Measurements from ENCODE around the gene ZBTB7B.

Gene ZBTB7B

DNA sequence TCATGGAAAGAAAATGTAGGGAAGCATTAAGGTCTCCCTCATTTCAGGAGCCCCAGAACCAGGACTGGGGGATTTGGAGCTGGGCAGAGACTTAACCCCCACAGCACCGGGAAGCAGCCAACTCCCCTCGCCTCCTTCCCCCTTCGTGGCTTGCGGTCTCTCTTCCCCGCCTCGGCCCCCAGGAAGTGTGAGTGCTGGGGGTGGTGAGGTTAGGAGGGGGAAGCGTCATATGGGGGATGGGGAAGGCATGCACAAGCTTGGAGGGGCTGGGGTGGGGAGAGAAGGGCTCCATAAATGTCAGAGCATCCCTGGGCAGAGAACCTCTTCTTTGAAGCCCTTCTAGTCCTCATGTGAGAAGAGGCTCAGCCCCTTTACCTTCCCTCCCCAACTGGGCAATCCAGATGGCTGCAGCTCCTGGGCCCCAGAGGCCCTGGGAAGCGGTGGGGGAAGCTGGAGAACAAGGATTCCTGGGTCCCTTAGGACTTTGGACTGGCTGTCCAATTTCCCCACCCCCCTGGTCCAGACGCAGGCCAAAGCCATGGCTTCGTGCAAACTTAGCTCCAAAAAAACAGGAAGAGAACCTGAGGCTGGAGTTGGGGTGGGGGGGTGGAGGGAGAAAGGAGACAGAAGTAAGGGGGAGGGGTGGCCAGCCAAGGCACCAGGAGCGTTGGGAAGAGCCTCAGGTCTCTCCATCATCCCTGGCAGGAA, 7.8 kb downstream of the ZBTB7B start:
- peak overlapping the region; percentile 64 to 85 for H3K9ac ChIP-seq (ENCODE audit: low read depth in 1 of 2, low read length in 2 of 2)
- H3K9me3 ChIP-seq (ENCODE audit: control insufficient read depth in 1 of 2, low read length in 2 of 2), result no peaks in the 10 kb centered on the region
- peak overlapping the region; percentile 98 for H3K27ac ChIP-seq (ENCODE audit: low read depth, low read length)
- peaks cover 16 to 18% of the 10 kb centered on the region in 2 donors for H3K36me3 ChIP-seq (ENCODE audit: control insufficient read depth in 1 of 2, insufficient read depth in 2 of 2, low read length in 2 of 2)
- H3K4me1 ChIP-seq (ENCODE audit: control insufficient read depth in 1 of 2, insufficient read depth in 2 of 2, low read length in 2 of 2), result peaks cover 78 to 90% of the 10 kb centered on the region in 2 donors
- H3K27me3 ChIP-seq (ENCODE audit: control insufficient read depth in 1 of 2, insufficient read depth in 2 of 2, low read length in 2 of 2), result no peaks in the 10 kb centered on the region
- H3K4me3 ChIP-seq (ENCODE audit: low read depth in 1 of 2, low read length in 2 of 2), result peak overlapping the region; percentile 66 to 70

DNA sequence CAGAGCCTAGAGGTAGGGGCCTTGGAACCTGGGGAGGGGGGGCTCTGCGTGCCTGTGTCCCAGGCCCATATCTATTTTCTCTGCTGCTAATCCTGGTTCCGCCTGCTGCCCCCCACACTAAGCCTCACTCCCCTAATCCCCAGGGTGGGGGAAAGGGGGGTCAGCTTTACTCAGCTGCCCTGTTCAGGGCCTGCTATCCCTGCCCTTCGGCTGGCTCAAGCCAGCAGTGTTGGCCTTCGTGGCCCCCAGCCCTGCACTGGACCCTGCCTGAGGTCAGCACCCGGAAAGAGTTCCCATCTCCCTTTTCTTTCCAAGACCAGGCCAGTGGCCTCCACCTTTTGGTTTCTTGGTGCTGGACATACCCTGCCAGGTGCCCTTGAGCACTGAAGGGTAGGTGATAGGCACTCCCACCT, 8.4 kb downstream of the ZBTB7B start:
- no peaks in the 10 kb centered on the region for H3K9me3 ChIP-seq (ENCODE audit: control insufficient read depth in 1 of 2, low read length in 2 of 2)
- peak overlapping the region; percentile 76 for H3K27ac ChIP-seq (ENCODE audit: low read depth, low read length)
- H3K36me3 ChIP-seq (ENCODE audit: control insufficient read depth in 1 of 2, insufficient read depth in 2 of 2, low read length in 2 of 2), result peaks cover 22% of the 10 kb centered on the region in 2 donors
- H3K4me3 ChIP-seq (ENCODE audit: low read depth in 1 of 2, low read length in 2 of 2), result peak overlapping the region; percentile 36 to 70
- peaks cover 78 to 90% of the 10 kb centered on the region in 2 donors for H3K4me1 ChIP-seq (ENCODE audit: control insufficient read depth in 1 of 2, insufficient read depth in 2 of 2, low read length in 2 of 2)
- no peaks in the 10 kb centered on the region for H3K27me3 ChIP-seq (ENCODE audit: control insufficient read depth in 1 of 2, insufficient read depth in 2 of 2, low read length in 2 of 2)
- peak overlapping the region; percentile 52 to 85 for H3K9ac ChIP-seq (ENCODE audit: low read depth in 1 of 2, low read length in 2 of 2)

DNA sequence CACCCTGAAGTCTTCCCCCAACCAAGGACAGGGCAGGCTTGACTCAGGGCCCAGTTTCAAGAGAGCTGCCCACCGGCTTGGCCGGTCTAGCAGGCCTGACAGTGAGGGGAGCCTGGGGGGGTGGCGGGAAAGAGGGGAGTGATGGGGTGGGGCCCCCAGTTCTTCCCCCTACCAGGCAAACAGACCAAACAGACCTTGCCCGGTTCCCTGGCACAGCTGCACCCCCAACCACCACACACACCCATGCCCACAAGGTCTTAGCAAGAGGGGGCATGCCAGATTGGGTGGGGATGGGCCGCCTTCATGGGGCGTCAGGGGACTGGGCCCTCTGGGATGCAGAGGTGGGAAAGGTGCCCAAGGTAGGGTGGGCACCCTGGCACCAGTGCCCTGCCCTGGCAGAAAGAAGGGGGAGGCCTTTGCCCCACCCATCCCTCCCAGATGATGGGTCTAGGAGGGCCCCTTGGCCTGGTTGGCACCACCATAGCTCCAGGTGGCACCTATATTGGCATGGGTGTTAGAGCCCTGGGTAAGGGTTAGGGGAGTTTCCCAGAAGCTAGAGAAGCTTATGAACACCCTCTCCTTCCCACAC, 8.9 kb downstream of the ZBTB7B start:
- Histone ChIP-seq H3K9me3 (ENCODE audit: control insufficient read depth in 1 of 2, low read length in 2 of 2) (no peaks in the 10 kb centered on the region), H3K4me1 (ENCODE audit: control insufficient read depth in 1 of 2, insufficient read depth in 2 of 2, low read length in 2 of 2) (peaks cover 77 to 90% of the 10 kb centered on the region in 2 donors), H3K27ac (ENCODE audit: low read depth, low read length) (peak overlapping the region; percentile 76), H3K27me3 (ENCODE audit: control insufficient read depth in 1 of 2, insufficient read depth in 2 of 2, low read length in 2 of 2) (no peaks in the 10 kb centered on the region), H3K4me3 (ENCODE audit: low read depth in 1 of 2, low read length in 2 of 2) (peak overlapping the region; percentile 46 to 70), H3K9ac (ENCODE audit: low read depth in 1 of 2, low read length in 2 of 2) (peak overlapping the region; percentile 52 to 85), H3K36me3 (ENCODE audit: control insufficient read depth in 1 of 2, insufficient read depth in 2 of 2, low read length in 2 of 2) (peaks cover 27 to 28% of the 10 kb centered on the region in 2 donors)

DNA sequence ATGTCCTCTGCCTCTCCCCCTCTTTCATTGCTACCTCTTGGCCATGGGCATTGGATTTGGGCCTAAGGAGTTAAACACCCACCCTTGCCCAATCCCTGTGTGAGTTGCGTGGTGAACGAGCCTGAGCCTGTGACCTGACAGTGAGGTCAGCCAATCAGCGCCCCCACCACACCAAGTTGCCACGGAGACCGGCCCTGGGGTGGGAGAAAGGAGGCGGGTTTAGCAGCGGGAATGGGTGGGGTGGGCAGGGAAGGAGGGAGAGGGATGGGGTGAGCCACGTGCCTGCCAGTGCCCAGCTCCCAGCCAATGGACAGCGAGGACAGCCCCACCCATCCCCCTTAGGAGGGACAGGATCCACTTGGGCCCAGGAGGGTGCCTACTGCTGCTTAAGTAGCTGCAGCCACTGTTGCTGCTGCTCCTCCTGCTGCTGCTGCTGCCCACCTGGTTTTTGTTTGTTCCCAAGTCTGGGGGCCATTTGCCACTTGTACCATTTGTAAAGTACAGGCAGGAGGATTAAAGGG, 9.5 kb downstream of the ZBTB7B start:
- Histone ChIP-seq H3K4me1 (ENCODE audit: control insufficient read depth in 1 of 2, insufficient read depth in 2 of 2, low read length in 2 of 2) (peaks cover 77 to 90% of the 10 kb centered on the region in 2 donors), H3K27me3 (ENCODE audit: control insufficient read depth in 1 of 2, insufficient read depth in 2 of 2, low read length in 2 of 2) (no peaks in the 10 kb centered on the region), H3K36me3 (ENCODE audit: control insufficient read depth in 1 of 2, insufficient read depth in 2 of 2, low read length in 2 of 2) (peaks cover 29 to 32% of the 10 kb centered on the region in 2 donors), H3K4me3 (ENCODE audit: low read depth in 1 of 2, low read length in 2 of 2) (peak overlapping the region; percentile 46 to 48), H3K9ac (ENCODE audit: low read depth in 1 of 2, low read length in 2 of 2) (peak overlapping the region; percentile 52 to 85), H3K27ac (ENCODE audit: low read depth, low read length) (peak overlapping the region; percentile 76), H3K9me3 (ENCODE audit: control insufficient read depth in 1 of 2, low read length in 2 of 2) (no peaks in the 10 kb centered on the region)

DNA sequence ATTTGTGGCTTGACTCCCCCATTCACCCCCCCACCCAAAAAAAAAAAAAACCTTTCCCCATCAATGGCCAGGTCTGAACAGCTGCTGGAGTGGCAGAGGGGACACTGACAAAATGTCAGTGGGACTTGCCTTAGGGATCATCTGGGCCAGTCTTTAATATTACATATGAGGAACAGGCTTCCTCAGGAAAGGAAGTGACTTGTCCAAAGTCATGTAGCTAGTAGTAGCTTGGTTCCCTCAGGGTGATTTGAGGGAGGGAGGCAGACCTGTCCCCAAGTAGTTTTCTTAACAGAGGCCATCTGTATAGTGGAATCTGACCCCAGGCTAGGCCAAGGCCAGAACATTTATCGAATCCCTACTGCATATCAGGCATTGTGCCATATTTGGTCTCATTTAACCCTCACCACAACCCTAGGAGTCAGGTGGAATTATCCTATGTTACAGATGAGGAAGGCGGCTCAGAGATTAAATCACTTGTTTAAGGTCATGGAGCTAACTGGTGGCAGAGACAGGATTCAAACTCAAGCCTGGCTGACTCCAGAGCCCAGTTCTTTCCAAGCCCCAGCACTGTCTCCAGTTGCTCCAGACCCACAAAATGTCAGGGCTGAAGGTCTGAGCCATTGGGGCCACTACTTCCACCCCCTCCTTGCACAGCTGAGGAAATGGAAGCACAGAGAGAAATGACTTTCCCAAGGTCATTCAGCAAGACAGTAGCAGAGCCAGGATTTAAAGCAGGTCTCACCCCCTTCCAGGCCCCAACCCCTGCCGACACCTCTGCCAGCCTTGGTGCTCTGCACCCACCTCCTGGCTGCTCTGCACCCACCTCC, 10.4 kb downstream of the ZBTB7B start:
- no peaks in the 10 kb centered on the region for H3K27me3 ChIP-seq (ENCODE audit: control insufficient read depth in 1 of 2, insufficient read depth in 2 of 2, low read length in 2 of 2)
- H3K36me3 ChIP-seq (ENCODE audit: control insufficient read depth in 1 of 2, insufficient read depth in 2 of 2, low read length in 2 of 2), result peaks cover 29 to 32% of the 10 kb centered on the region in 2 donors
- H3K4me1 ChIP-seq (ENCODE audit: control insufficient read depth in 1 of 2, insufficient read depth in 2 of 2, low read length in 2 of 2), result peaks cover 77 to 88% of the 10 kb centered on the region in 2 donors
- peak overlapping the region; percentile 69 for H3K27ac ChIP-seq (ENCODE audit: low read depth, low read length)
- H3K4me3 ChIP-seq (ENCODE audit: low read depth in 1 of 2, low read length in 2 of 2), result peak overlapping the region; percentile 46 to 48
- H3K9me3 ChIP-seq (ENCODE audit: control insufficient read depth in 1 of 2, low read length in 2 of 2), result no peaks in the 10 kb centered on the region
- H3K9ac ChIP-seq (ENCODE audit: low read depth in 1 of 2, low read length in 2 of 2), result peak overlapping the region; percentile 34 to 60

DNA sequence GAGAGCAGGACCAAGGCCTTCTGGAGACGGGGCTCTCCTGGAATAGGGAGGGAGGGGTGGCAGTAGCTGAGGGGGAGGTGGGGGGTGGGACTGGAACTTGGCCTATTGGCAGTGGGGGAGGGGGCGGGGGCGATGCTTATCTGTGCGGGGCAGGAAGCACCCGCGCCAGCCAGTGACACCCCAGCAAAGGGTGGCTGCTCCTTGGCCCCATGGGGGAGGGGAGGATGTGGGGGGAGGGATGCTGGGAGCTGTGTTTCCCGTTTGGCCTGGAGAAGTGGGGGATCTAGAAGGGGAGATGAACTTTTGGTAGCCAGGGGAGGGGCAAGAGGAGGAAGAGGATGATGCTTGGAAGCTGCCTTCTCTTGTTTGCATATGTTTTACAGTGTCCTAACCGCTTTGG, 11.0 kb downstream of the ZBTB7B start:
- no peaks in the 10 kb centered on the region for H3K9me3 ChIP-seq (ENCODE audit: control insufficient read depth in 1 of 2, low read length in 2 of 2)
- peaks cover 83 to 87% of the 10 kb centered on the region in 2 donors for H3K4me1 ChIP-seq (ENCODE audit: control insufficient read depth in 1 of 2, insufficient read depth in 2 of 2, low read length in 2 of 2)
- peak overlapping the region in 1 of 2 donors; percentile 34 for H3K9ac ChIP-seq (ENCODE audit: low read depth in 1 of 2, low read length in 2 of 2)
- peak overlapping the region; percentile 69 for H3K27ac ChIP-seq (ENCODE audit: low read depth, low read length)
- no peaks in the 10 kb centered on the region for H3K27me3 ChIP-seq (ENCODE audit: control insufficient read depth in 1 of 2, insufficient read depth in 2 of 2, low read length in 2 of 2)
- no peak overlapping the region for H3K4me3 ChIP-seq (ENCODE audit: low read depth in 1 of 2, low read length in 2 of 2)
- H3K36me3 ChIP-seq (ENCODE audit: control insufficient read depth in 1 of 2, insufficient read depth in 2 of 2, low read length in 2 of 2), result peaks cover 32 to 35% of the 10 kb centered on the region in 2 donors

DNA sequence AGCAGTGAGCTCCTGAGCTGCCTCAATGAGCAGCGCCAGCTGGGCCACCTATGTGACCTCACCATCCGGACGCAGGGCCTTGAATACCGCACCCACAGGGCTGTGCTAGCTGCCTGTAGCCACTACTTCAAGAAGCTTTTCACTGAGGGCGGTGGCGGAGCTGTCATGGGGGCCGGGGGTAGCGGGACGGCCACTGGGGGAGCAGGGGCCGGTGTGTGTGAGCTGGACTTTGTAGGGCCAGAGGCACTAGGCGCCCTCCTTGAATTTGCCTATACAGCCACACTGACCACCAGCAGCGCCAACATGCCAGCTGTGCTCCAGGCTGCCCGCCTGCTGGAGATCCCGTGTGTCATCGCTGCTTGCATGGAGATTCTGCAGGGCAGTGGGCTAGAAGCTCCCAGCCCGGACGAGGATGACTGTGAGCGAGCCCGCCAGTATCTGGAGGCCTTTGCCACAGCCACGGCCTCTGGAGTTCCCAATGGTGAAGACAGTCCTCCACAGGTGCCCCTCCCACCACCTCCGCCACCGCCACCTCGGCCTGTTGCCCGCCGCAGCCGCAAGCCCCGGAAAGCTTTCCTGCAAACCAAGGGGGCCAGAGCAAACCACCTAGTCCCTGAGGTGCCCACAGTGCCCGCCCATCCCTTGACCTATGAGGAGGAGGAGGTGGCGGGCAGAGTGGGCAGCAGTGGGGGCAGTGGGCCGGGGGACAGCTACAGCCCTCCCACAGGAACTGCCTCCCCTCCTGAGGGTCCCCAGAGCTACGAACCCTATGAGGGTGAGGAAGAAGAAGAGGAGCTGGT, 12.3 kb downstream of the ZBTB7B start:
- Histone ChIP-seq H3K27ac (ENCODE audit: low read depth, low read length) (no peak overlapping the region), H3K9me3 (ENCODE audit: control insufficient read depth in 1 of 2, low read length in 2 of 2) (no peaks in the 10 kb centered on the region), H3K4me1 (ENCODE audit: control insufficient read depth in 1 of 2, insufficient read depth in 2 of 2, low read length in 2 of 2) (peaks cover 76 to 83% of the 10 kb centered on the region in 2 donors), H3K27me3 (ENCODE audit: control insufficient read depth in 1 of 2, insufficient read depth in 2 of 2, low read length in 2 of 2) (no peaks in the 10 kb centered on the region), H3K4me3 (ENCODE audit: low read depth in 1 of 2, low read length in 2 of 2) (no peak overlapping the region), H3K36me3 (ENCODE audit: control insufficient read depth in 1 of 2, insufficient read depth in 2 of 2, low read length in 2 of 2) (peaks cover 39 to 41% of the 10 kb centered on the region in 2 donors), H3K9ac (ENCODE audit: low read depth in 1 of 2, low read length in 2 of 2) (peak overlapping the region; percentile 1 to 69)

DNA sequence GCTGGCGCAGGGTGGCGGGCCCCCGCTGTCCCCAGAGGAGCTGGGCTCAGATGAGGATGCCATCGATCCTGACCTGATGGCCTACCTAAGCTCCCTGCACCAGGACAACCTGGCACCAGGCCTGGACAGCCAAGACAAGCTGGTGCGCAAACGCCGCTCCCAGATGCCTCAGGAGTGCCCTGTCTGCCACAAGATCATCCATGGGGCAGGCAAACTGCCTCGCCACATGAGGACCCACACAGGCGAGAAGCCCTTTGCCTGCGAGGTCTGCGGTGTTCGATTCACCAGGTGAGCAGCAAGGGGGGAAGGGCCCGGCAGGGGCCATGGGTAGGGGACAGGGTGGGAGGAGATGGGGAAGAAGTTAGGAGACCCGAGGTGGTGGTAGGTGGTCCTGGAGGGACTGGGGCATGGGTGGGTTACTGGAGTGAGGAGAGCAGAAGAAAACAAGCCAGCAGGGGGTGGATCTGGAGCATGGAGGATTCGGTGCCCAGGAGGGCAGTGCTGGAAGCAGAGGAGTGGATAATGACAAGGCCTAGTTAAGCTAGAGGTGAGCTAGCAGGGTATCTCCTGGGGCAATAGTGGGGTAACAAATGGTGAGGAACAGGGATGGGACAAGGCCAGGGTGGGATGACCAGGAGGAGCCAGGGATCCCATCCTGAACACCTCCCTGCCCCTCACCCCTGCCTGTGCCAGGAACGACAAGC, 13.1 kb downstream of the ZBTB7B start:
- Histone ChIP-seq H3K4me1 (ENCODE audit: control insufficient read depth in 1 of 2, insufficient read depth in 2 of 2, low read length in 2 of 2) (peaks cover 70 to 76% of the 10 kb centered on the region in 2 donors), H3K36me3 (ENCODE audit: control insufficient read depth in 1 of 2, insufficient read depth in 2 of 2, low read length in 2 of 2) (peaks cover 39 to 41% of the 10 kb centered on the region in 2 donors)

More for the DNA sequence above, 13.1 kb downstream of the ZBTB7B start:
- no peak overlapping the region for H3K27ac ChIP-seq (ENCODE audit: low read depth, low read length)
- peak overlapping the region in 1 of 2 donors; percentile 69 for H3K9ac ChIP-seq (ENCODE audit: low read depth in 1 of 2, low read length in 2 of 2)
- no peaks in the 10 kb centered on the region for H3K27me3 ChIP-seq (ENCODE audit: control insufficient read depth in 1 of 2, insufficient read depth in 2 of 2, low read length in 2 of 2)
- no peak overlapping the region for H3K4me3 ChIP-seq (ENCODE audit: low read depth in 1 of 2, low read length in 2 of 2)
- no peaks in the 10 kb centered on the region for H3K9me3 ChIP-seq (ENCODE audit: control insufficient read depth in 1 of 2, low read length in 2 of 2)

All from duodenal mucosa (tissue), 2 donors.